IMR-90 (cell line): ENCODE results near the gene SNX6. TPM values are rescaled to one million over a fixed set of nuclear protein-coding genes. Genes with fewer than 3 reads are reported as not detected.
"Not testable (repeated sequence)": the region's sequence is repeated elsewhere in the genome, so short reads cannot be mapped to it uniquely, and the experiment has no call there.

Experiments used
- ATAC-seq: fragments of 200-7000 bp; cut with Tn5 transposase; 2 replicates; pipeline ENCODE4 v1.9.1; 2020; ENCODE audit warnings: low read depth, mild to moderate bottlenecking, moderate library complexity
- BruUV-seq: library from RNA; stranded (reverse); fragments of 400-500 nt; replicated peaks from 2 replicates; lab custom pipeline; 2021; lab: Mats Ljungman, UMichigan
- CTCF ChIA-PET: fragments of 300-600 bp; formaldehyde crosslinking; extraction: SDS; loops from one replicate; lab custom pipeline; 2021; ENCODE audit warnings: antibody characterized with exemption; lab: Yijun Ruan, JAX
- POLR2A ChIA-PET: fragments of 300-600 bp; sonication (Branson Sonifier 250); formaldehyde crosslinking; loops from one replicate; lab custom pipeline; 2022; ENCODE audit warnings: antibody characterized with exemption; ENCODE audit not compliant: unreplicated experiment; lab: Charles Lee
- DNase-seq: peaks from one replicate; pipeline ENCODE4 v3.0.0; 2013
- H2AFZ ChIP-seq: replicated peaks from 2 replicates; pipeline ENCODE3; 2013; ENCODE audit warnings: low read length, mild to moderate bottlenecking; ENCODE audit not compliant: poor library complexity
- H2AK5ac ChIP-seq: 2 replicates; pipeline ENCODE4 v1.6.1; 2013; ENCODE audit warnings: low read depth, low read length, inconsistent platforms
- H2AK9ac ChIP-seq: replicated peaks from 2 replicates; pipeline ENCODE3; 2013; ENCODE audit warnings: mild to moderate bottlenecking, low read depth, low read length, moderate library complexity; ENCODE audit not compliant: poor library complexity
- H2BK120ac ChIP-seq: 2 replicates; pipeline ENCODE4 v1.6.1; 2013; ENCODE audit warnings: low read depth, low read length, inconsistent platforms
- H2BK15ac ChIP-seq: 3 replicates; pipeline ENCODE4 v1.6.1; 2013; ENCODE audit warnings: low read depth, low read length, inconsistent platforms
- H2BK20ac ChIP-seq: 2 replicates; pipeline ENCODE4 v1.6.1; 2013; ENCODE audit warnings: low read depth, mild to moderate bottlenecking, inconsistent platforms, low read length, moderate library complexity
- H2BK5ac ChIP-seq: 2 replicates; pipeline ENCODE4 v1.6.1; 2013; ENCODE audit warnings: mild to moderate bottlenecking, low read depth, low read length, inconsistent platforms; ENCODE audit not compliant: poor library complexity, severe bottlenecking
- H3K14ac ChIP-seq: replicated peaks from 2 replicates; pipeline ENCODE4 v1.6.1; 2013; ENCODE audit warnings: low read depth, low read length, inconsistent platforms
- H3K18ac ChIP-seq: 2 replicates; pipeline ENCODE4 v1.6.1; 2013; ENCODE audit warnings: low read depth, low read length, control low read depth
- H3K23ac ChIP-seq: 2 replicates; pipeline ENCODE4 v1.6.1; 2013; ENCODE audit warnings: low read depth, low read length, inconsistent platforms
- H3K27ac ChIP-seq: 2 replicates; pipeline ENCODE4 v1.5.1; 2013; ENCODE audit warnings: mild to moderate bottlenecking, control low read depth, low read length; ENCODE audit not compliant: insufficient read depth
- H3K27me3 ChIP-seq: 2 replicates; pipeline ENCODE4 v1.6.1; 2013; ENCODE audit warnings: low read length; ENCODE audit not compliant: control insufficient read depth, insufficient read depth
- H3K36me3 ChIP-seq: 2 replicates; pipeline ENCODE4 v1.6.1; 2013; ENCODE audit warnings: low read length, mixed read lengths; ENCODE audit not compliant: control insufficient read depth, insufficient read depth
- H3K4ac ChIP-seq: 2 replicates; pipeline ENCODE4 v1.6.1; 2013; ENCODE audit warnings: low read depth, low read length, inconsistent platforms
- H3K4me1 ChIP-seq: 2 replicates; pipeline ENCODE4 v1.6.1; 2013; ENCODE audit warnings: low read length, mixed read lengths; ENCODE audit not compliant: control insufficient read depth, insufficient read depth
- H3K4me2 ChIP-seq: 2 replicates; pipeline ENCODE4 v1.6.1; 2013; ENCODE audit warnings: low read depth, mild to moderate bottlenecking, control low read depth, low read length, moderate library complexity
- H3K4me3 ChIP-seq: 2 replicates; pipeline ENCODE4 v1.5.1; 2013; ENCODE audit warnings: low read depth, mild to moderate bottlenecking, control low read depth, low read length, moderate library complexity; ENCODE audit not compliant: insufficient read depth
- H3K56ac ChIP-seq: 2 replicates; pipeline ENCODE4 v1.6.1; 2013; ENCODE audit warnings: low read length, inconsistent platforms; ENCODE audit not compliant: insufficient read depth; ENCODE audit errors: extremely low read depth
- H3K79me1 ChIP-seq, 2 experiments: 2 replicates each; pipeline ENCODE4 v1.6.1; 2013; ENCODE audit warnings: low read length in 2 of 2, inconsistent platforms in 1 of 2, low read depth in 1 of 2
- H3K9ac ChIP-seq: 2 replicates; pipeline ENCODE4 v1.6.1; 2013; ENCODE audit warnings: low read depth, low read length, control low read depth
- H3K9me1 ChIP-seq: 2 replicates; pipeline ENCODE4 v1.6.1; 2013; ENCODE audit warnings: low read length, inconsistent platforms; ENCODE audit not compliant: insufficient read depth
- H3K9me3 ChIP-seq: 2 replicates; pipeline ENCODE4 v1.6.1; 2013; ENCODE audit warnings: low read length; ENCODE audit not compliant: control insufficient read depth, insufficient read depth
- H4K20me1 ChIP-seq: 2 replicates; pipeline ENCODE4 v1.6.1; 2013; ENCODE audit warnings: low read length, inconsistent platforms; ENCODE audit not compliant: insufficient read depth
- H4K5ac ChIP-seq: 2 replicates; pipeline ENCODE4 v1.6.1; 2013; ENCODE audit warnings: mild to moderate bottlenecking, low read depth, low read length, control low read depth
- H4K8ac ChIP-seq, 2 experiments: 2 replicates each; pipeline ENCODE4 v1.6.1; 2013; ENCODE audit warnings: low read depth in 2 of 2, low read length in 2 of 2, control low read depth in 1 of 2, inconsistent platforms in 1 of 2
- H4K91ac ChIP-seq: 2 replicates; pipeline ENCODE4 v1.6.1; 2013; ENCODE audit warnings: low read depth, low read length, inconsistent platforms; ENCODE audit not compliant: insufficient read depth
- NFE2L2 ChIP-seq: fragments of 150-350 bp; IDR thresholded peaks from 2 replicates; pipeline ENCODE4 v1.6.1; 2016; ENCODE audit warnings: low read depth, mild to moderate bottlenecking, low read length
- WGBS, 2 experiments: methylation state at CpG; one replicate each; pipeline versions ENCODE4 v1.1.5 to v1.1.7; 2013; ENCODE audit warnings: missing lambda C conversion rate in 2 of 2; ENCODE audit not compliant: insufficient read length in 1 of 2; ENCODE audit errors: extremely low coverage in 2 of 2; 5-methylcytosine and 5-hydroxymethylcytosine counted together
- dilution Hi-C: fragments of 300-500 bp; cut with HindIII; formaldehyde crosslinking; loops from one replicate; pipeline ENCODE4 v1.14.3; 2018; ENCODE audit warnings: low sequenced_read_pairs; ENCODE audit not compliant: unreplicated experiment
- in situ Hi-C: fragments of 300-500 bp; cut with MboI; formaldehyde crosslinking; loops from 3 replicates; pipeline ENCODE4 v1.14.3; 2019; ENCODE audit warnings: low sequenced_read_pairs, inconsistent platforms, mixed read lengths
- intact Hi-C: fragments of 100-400 bp; cut with micrococcal nuclease; formaldehyde crosslinking; loops from 2 replicates; pipeline ENCODE4 v1.10.0; 2022
- polyA plus RNA-seq, 3 experiments: library from polyadenylated mRNA; depleted of rRNA; stranded (reverse); fragments of >200 nt; gene quantifications; 2 replicates each; pipeline ENCODE4 v1.2.3, GENCODE V29; 2012; ENCODE audit warnings: low replicate concordance in 1 of 3
- total RNA-seq: library from RNA; depleted of rRNA; stranded (reverse); fragments of >200 nt; gene quantifications from 2 replicates; pipeline ENCODE4 v1.2.3, GENCODE V29; 2012

Gene SNX6
- total and polyA plus RNA-seq, 2 of the 4 experiments (the other 2 are of a cell fraction) = 116 to 127 TPM

GRCh38 chr14:34652348-34652747 is 22.4 kb upstream of the SNX6 start:
- peak overlapping the region; percentile 41; the same call in 1 of the 2 replicates for H3K4ac ChIP-seq
- DNase-seq, H3K18ac ChIP-seq, POLR2A ChIA-PET, H3K4me3 ChIP-seq, BruUV-seq, H4K20me1 ChIP-seq, H3K79me1 ChIP-seq, H3K9me1 ChIP-seq, H2AK9ac ChIP-seq, dilution Hi-C loops, H3K36me3 ChIP-seq, H3K4me2 ChIP-seq, CTCF ChIA-PET, intact Hi-C loops, H2AFZ ChIP-seq, ATAC-seq, H3K23ac ChIP-seq, H3K9me3 ChIP-seq, H4K8ac ChIP-seq, H3K56ac ChIP-seq, H3K9ac ChIP-seq, H3K27me3 ChIP-seq, H4K5ac ChIP-seq, H3K27ac ChIP-seq: not testable (repeated sequence)
- 0 out of 2 replicates have a peak overlapping the region, but pooled peaks have one; percentile 13 for H3K14ac ChIP-seq
- H2BK20ac ChIP-seq = peak overlapping the region; percentile 46; the same call in 1 of the 2 replicates
- peak overlapping the region; percentile 52; the same call in 1 of the 2 replicates for H4K91ac ChIP-seq
- H3K4me1 ChIP-seq = peaks cover 10% of the 10 kb centered on the region
- peak overlapping the region; percentile 27 for H2BK5ac ChIP-seq
- TF ChIP-seq NFE2L2 = peak; percentile 42; the same call in 1 of the 2 replicates
- in situ Hi-C loops = loop anchor here (25.0 kb wide), 1 partner anchor 760 kb away; the partner anchor contains the start of gene NFKBIA
- WGBS, 2 experiments = no CpG with 5 or more reads among the region's 1 CpG
- peak overlapping the region; percentile 20; the same call in 1 of the 2 replicates for H2AK5ac ChIP-seq
- H2BK120ac ChIP-seq = peak overlapping the region; percentile 47; the same call in 1 of the 2 replicates
- peak overlapping the region; percentile 59; the same call in 1 of the 3 replicates for H2BK15ac ChIP-seq
